ENCODE measurements around the gene PDE12. TPM values are rescaled to one million over a fixed set of nuclear protein-coding genes. Genes with fewer than 3 reads are reported as not detected.

PDE12 gene
- total and polyA plus RNA-seq, 2 of the 13 experiments (the other 11 are each of a cell fraction or from before 2014, with no cell fraction given) = 9.0 to 17.8 TPM

- TF ChIP-seq, protein P1, sequence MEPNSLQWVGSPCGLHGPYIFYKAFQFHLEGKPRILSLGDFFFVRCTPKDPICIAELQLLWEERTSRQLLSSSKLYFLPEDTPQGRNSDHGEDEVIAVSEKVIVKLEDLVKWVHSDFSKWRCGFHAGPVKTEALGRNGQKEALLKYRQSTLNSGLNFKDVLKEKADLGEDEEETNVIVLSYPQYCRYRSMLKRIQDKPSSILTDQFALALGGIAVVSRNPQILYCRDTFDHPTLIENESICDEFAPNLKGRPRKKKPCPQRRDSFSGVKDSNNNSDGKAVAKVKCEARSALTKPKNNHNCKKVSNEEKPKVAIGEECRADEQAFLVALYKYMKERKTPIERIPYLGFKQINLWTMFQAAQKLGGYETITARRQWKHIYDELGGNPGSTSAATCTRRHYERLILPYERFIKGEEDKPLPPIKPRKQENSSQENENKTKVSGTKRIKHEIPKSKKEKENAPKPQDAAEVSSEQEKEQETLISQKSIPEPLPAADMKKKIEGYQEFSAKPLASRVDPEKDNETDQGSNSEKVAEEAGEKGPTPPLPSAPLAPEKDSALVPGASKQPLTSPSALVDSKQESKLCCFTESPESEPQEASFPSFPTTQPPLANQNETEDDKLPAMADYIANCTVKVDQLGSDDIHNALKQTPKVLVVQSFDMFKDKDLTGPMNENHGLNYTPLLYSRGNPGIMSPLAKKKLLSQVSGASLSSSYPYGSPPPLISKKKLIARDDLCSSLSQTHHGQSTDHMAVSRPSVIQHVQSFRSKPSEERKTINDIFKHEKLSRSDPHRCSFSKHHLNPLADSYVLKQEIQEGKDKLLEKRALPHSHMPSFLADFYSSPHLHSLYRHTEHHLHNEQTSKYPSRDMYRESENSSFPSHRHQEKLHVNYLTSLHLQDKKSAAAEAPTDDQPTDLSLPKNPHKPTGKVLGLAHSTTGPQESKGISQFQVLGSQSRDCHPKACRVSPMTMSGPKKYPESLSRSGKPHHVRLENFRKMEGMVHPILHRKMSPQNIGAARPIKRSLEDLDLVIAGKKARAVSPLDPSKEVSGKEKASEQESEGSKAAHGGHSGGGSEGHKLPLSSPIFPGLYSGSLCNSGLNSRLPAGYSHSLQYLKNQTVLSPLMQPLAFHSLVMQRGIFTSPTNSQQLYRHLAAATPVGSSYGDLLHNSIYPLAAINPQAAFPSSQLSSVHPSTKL (CRISPR knock-in tag; IDR thresholded peaks at IDR 0.05) = no peak
- TF ChIP-seq RFX3 (CRISPR knock-in tag; IDR thresholded peaks at IDR 0.05) (no peak), ZNF441 (CRISPR knock-in tag; IDR thresholded peaks at IDR 0.05; ENCODE audit: borderline replicate concordance) (no peak), JDP2 (CRISPR knock-in tag; IDR thresholded peaks at IDR 0.05; ENCODE audit: borderline replicate concordance) (no peak), FOSL2 (CRISPR knock-in tag; IDR thresholded peaks at IDR 0.05) (0 out of 2 replicates have a peak, but pooled peaks have one; percentile 10), JUNB (CRISPR knock-in tag; IDR thresholded peaks at IDR 0.05; ENCODE audit: borderline replicate concordance) (no peak), STAT5B (CRISPR knock-in tag; IDR thresholded peaks at IDR 0.05) (no peak), ZNF276 (CRISPR knock-in tag; IDR thresholded peaks at IDR 0.05; ENCODE audit: low read depth) (no peak), SP1 (IDR thresholded peaks at IDR 0.05) (no peak), SP1 (CRISPR knock-in tag; IDR thresholded peaks at IDR 0.05) (no peak), YEATS4 (CRISPR knock-in tag; IDR thresholded peaks at IDR 0.05; ENCODE audit: borderline replicate concordance) (no peak), SMC3 (IDR thresholded peaks at IDR 0.05; ENCODE audit: low read length) (no peak), DR1 (CRISPR knock-in tag; IDR thresholded peaks at IDR 0.05) (no peak), ZNF549 (CRISPR knock-in tag; IDR thresholded peaks at IDR 0.05) (no peak), RARA (CRISPR knock-in tag; IDR thresholded peaks at IDR 0.05) (no peak), TEF (CRISPR knock-in tag; IDR thresholded peaks at IDR 0.05) (no peak), SMAD1 (CRISPR knock-in tag; IDR thresholded peaks at IDR 0.05; ENCODE audit: borderline replicate concordance, low read depth) (no peak), ZNF460 (CRISPR knock-in tag; IDR thresholded peaks at IDR 0.05; ENCODE audit: borderline replicate concordance) (no peak), GLMP (CRISPR knock-in tag; IDR thresholded peaks at IDR 0.05; ENCODE audit: borderline replicate concordance) (no peak), SP140L (CRISPR knock-in tag; IDR thresholded peaks at IDR 0.05; ENCODE audit: borderline replicate concordance) (no peak)
- TF ChIP-seq, protein P2, sequence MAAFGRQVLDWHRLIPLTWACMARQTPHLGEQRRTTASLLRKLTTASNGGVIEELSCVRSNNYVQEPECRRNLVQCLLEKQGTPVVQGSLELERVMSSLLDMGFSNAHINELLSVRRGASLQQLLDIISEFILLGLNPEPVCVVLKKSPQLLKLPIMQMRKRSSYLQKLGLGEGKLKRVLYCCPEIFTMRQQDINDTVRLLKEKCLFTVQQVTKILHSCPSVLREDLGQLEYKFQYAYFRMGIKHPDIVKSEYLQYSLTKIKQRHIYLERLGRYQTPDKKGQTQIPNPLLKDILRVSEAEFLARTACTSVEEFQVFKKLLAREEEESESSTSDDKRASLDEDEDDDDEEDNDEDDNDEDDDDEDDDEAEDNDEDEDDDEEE (CRISPR knock-in tag; IDR thresholded peaks at IDR 0.05) = no peak
Observed at GRCh38 chr3:57596495-57597126, 40.5 kb downstream of the PDE12 start (continued).

All from HepG2 (cell line).